K562 treated with DMSO at 1 percent for 24 hours (cell line): ENCODE data around the gene CERS6. TPM values are rescaled to one million over a fixed set of nuclear protein-coding genes. Genes with fewer than 3 reads are reported as not detected.

Source experiments
- total RNA-seq: library from RNA; unstranded; fragments of 300-600 nt; gene quantifications from 2 replicates; pipeline ENCODE4 v1.2.3, GENCODE V29; 2022; ENCODE audit warnings: low read depth; ENCODE audit not compliant: insufficient read depth

CERS6 gene
- 4.8 and 5.7 TPM in 2 replicates for total RNA-seq

GRCh38 chr2:168455645-168456520, at the start of gene CERS6:
CERS6 (plus strand) TSS chr2:168456272; CDS start chr2:168456449, 177 bp downstream.

GRCh38 chr2:168801961-168802858, 346.1 kb downstream of the CERS6 start, which contains the start of gene NOSTRIN:
NOSTRIN (plus strand) TSS chr2:168802637; CDS start chr2:168802647, 10 bp downstream.

Other genes starting within 250 kb of the CERS6 start
- gene STK39, start 208.7 kb upstream of the CERS6 start, total RNA-seq: 0.68 and 1.3 TPM in 2 replicates